ENCODE results near the gene ZFAND6.

Gene ZFAND6

GRCh38 chr15:80141916-80142598, 82.6 kb downstream of the ZFAND6 start:
- no peaks in the 10 kb centered on the region for H3K9me3 Mint-ChIP-seq
- H3K4me1 Mint-ChIP-seq: no peaks in the 10 kb centered on the region
- TF ChIP-seq CTCF (IDR thresholded peaks at IDR 0.05; ENCODE audit: unreplicated experiment in 3 of 3): no peak
- H3K27ac Mint-ChIP-seq: peak overlapping the region in 1 of 3 experiments; percentile 17
- no peaks in the 10 kb centered on the region for H3K27me3 Mint-ChIP-seq (ENCODE audit: low read depth)
- peaks cover 22% of the 10 kb centered on the region for H3K36me3 Mint-ChIP-seq (ENCODE audit: low read depth)
- H3K4me3 Mint-ChIP-seq: no peak overlapping the region

GRCh38 chr15:80142646-80143045, 83.2 kb downstream of the ZFAND6 start:
- H3K27me3 Mint-ChIP-seq (ENCODE audit: low read depth): no peaks in the 10 kb centered on the region
- no peak for TF ChIP-seq CTCF (IDR thresholded peaks at IDR 0.05; ENCODE audit: unreplicated experiment in 3 of 3)
- H3K27ac Mint-ChIP-seq: peak overlapping the region in 1 of 3 experiments; percentile 17
- no peak overlapping the region for H3K4me3 Mint-ChIP-seq
- H3K4me1 Mint-ChIP-seq: no peaks in the 10 kb centered on the region
- no peaks in the 10 kb centered on the region for H3K9me3 Mint-ChIP-seq
- peaks cover 16% of the 10 kb centered on the region for H3K36me3 Mint-ChIP-seq (ENCODE audit: low read depth)

GRCh38 chr15:80151148-80151547, 91.7 kb downstream of the ZFAND6 start:
- no peaks in the 10 kb centered on the region for H3K27me3 Mint-ChIP-seq (ENCODE audit: low read depth)
- H3K9me3 Mint-ChIP-seq: no peaks in the 10 kb centered on the region
- H3K27ac Mint-ChIP-seq: no peak overlapping the region
- TF ChIP-seq CTCF (IDR thresholded peaks at IDR 0.05; ENCODE audit: unreplicated experiment in 3 of 3): no peak
- peak overlapping the region; percentile 38 to 88 (median 63) for H3K4me3 Mint-ChIP-seq
- H3K4me1 Mint-ChIP-seq: peaks cover 40% of the 10 kb centered on the region
- H3K36me3 Mint-ChIP-seq (ENCODE audit: low read depth): no peaks in the 10 kb centered on the region

- Mint-ChIP-seq H3K9me3 (no peaks in the 10 kb centered on the region), H3K4me3 (peak overlapping the region; percentile 82 to 88 (median 88))
Observed at GRCh38 chr15:80151576-80151975, 92.1 kb downstream of the ZFAND6 start.

GRCh38 chr15:80152180-80152895, 92.9 kb downstream of the ZFAND6 start:
- H3K9me3 Mint-ChIP-seq: no peaks in the 10 kb centered on the region

More at GRCh38 chr15:80151576-80151975, 92.1 kb downstream of the ZFAND6 start:
- Mint-ChIP-seq H3K36me3 (ENCODE audit: low read depth) (no peaks in the 10 kb centered on the region), H3K4me1 (peaks cover 40% of the 10 kb centered on the region), H3K27me3 (ENCODE audit: low read depth) (no peaks in the 10 kb centered on the region), H3K27ac (peak overlapping the region in 1 of 3 experiments; percentile 80)
- TF ChIP-seq CTCF (IDR thresholded peaks at IDR 0.05; ENCODE audit: unreplicated experiment in 3 of 3): no peak

More at GRCh38 chr15:80152180-80152895, 92.9 kb downstream of the ZFAND6 start:
- peak overlapping the region; percentile 93 to 96 (median 95) for H3K4me3 Mint-ChIP-seq
- H3K27me3 Mint-ChIP-seq (ENCODE audit: low read depth): no peaks in the 10 kb centered on the region
- peaks cover 40% of the 10 kb centered on the region for H3K4me1 Mint-ChIP-seq
- no peak for TF ChIP-seq CTCF (IDR thresholded peaks at IDR 0.05; ENCODE audit: unreplicated experiment in 3 of 3)
- H3K36me3 Mint-ChIP-seq (ENCODE audit: low read depth): no peaks in the 10 kb centered on the region
- H3K27ac Mint-ChIP-seq: peak overlapping the region in 2 of 3 experiments; percentile 66 to 80

All from nephron (organoid).